Measurements from ENCODE around the gene PHKA1.
"Not testable (repeated sequence)": the region's sequence is repeated elsewhere in the genome, so short reads cannot be mapped to it uniquely, and the experiment has no call there.

PHKA1 gene

DNA sequence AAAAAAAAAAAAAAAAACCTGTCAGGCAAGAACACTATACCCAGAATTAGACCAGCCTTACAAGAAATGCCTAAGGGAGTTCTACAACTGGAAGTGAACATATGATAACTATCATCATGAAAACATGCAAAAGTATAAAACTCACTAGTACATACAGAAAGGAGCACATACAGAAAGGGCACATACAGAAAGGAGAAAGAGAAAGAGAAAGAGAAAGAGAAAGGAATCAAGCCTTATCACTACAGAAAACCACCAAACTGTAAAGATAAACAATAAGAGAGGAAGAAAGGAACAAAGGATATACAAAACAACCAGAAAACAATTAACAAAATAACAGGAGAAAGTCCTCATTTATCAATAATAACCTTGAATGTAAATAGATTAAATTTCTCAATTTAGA is 50.4 kb downstream of the PHKA1 start:
- no peak for DNase-seq

DNA sequence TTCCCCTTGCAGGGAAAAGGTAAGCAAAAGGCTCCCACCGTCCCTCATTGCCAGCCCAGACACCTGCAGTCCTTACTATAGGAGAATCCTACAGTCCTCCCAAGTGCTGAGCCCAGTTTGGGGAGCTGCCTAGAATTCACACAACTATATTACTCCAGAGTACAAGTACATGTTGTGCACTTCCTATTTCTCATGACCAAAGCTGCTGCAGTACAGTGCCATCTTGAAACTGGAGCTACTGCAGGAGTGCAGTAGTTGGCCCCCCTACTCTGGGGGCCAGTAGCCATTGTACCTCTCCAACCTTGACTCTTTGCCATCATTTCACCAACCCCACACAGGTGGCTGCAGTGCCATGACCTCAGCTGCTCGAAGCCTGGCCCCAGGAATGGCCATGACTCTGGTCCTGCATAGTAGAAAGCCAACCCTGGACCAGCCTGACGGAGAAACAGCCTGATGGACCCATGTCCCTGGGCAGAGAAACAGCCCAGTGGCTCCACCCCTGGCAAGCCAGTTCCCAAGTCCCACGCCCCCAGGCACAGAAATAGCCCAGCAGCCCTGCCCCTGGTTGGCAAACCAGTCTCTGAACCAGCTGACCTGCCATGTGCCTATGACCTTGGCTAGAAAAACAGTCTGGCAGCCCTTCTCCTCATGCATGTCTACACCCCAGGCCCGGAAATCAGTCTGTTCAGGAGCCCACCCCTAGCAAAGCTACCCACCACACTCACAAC is 51.9 kb downstream of the PHKA1 start:
- DNase-seq: no peak

DNA sequence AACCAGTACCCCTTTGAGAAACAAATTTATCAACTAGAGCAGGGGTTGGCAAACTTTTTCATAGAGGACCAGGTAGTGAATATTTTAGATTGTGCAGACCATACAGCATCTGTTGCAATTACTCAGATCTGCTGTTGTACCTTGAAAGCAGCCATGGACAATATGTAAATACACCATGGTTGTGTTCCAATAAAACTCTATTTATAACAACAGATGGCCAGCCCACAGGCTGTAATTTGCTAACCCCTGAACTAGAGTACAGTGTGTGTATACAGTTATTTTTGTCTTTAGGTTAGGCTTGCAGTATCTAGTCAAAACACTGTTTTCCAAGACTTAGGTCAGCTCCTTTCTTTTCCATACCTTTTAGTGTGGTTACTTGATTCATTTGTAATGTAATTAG is 54.4 kb downstream of the PHKA1 start:
- DNase-seq: no peak

DNA sequence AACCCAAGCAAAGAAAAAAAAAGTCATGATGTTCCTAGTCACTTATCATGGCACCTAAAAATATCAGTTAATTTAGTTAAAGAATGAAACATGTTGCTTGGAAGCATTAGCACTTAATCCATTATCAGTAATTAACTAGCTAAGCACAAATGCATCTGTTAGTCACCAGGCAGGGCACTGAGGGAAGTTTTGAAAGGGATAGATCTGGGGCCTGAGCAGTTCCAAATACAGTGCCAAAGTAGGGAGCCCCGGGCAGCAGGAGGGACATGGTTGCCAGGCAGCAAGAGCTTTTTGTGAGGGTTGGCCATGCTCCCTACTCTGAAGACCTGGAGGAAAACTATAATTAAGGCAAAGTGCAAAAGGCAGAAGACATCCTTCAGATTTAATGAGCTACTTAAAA is 62.0 kb downstream of the PHKA1 start:
- DNase-seq: no peak

DNA sequence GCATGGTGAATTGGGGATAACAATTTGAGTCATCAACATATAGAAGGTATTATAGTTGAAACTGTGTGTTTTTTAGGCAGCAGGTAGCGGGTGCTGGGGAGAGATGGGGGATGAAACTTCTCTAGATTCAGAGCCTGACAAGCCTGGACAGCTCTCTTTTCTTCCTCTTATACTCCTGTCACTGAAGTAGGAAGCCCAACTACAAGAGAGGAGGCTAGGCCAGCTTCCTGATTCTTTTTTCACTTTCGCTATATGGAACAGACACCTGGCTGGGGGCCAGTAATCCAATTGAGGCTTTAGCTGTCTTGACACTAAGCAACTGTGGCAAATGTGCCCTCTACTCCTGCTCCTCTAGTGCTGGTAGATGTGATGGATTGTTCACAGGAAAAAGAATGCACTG is 69.2 kb downstream of the PHKA1 start:
- DNase-seq: no peak

DNA sequence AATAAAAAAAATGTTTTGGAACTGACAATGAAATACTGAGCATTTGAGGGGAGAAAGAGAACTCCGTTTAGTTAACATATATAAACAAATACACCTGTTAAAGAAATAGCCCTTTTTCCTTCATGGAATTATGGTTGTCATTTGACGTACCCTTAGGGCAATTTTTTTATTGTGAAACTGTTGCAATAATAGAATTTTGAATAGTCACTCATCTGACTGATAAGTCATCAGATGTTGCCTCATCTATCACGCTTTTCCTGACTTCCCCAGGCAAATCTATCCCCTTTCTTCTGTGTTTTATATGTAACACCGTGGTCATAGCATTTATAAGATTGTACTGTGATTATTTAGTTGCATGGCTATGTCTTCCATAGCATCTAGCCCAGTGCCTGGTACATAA is 72.5 kb downstream of the PHKA1 start:
- DNase-seq: no peak

DNA sequence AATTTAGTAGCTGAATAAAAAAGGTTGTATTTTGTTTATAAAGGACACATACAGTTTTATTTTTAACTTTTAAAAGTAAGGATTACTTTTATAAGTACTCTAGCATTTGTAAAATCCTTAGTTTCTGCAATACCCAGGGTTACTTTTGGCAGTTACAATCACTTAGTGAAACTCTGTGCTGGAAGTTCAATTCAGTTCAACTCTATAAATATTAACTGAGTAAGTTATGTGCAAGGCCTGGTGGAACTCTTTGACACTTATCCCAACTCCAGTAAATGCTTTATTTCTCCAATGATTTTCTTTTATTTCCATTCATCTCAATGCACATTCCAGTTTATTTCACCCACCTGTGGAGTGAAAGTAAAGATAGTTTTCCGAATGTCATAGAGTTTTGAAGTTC is 78.2 kb downstream of the PHKA1 start:
- no peak for DNase-seq

DNA sequence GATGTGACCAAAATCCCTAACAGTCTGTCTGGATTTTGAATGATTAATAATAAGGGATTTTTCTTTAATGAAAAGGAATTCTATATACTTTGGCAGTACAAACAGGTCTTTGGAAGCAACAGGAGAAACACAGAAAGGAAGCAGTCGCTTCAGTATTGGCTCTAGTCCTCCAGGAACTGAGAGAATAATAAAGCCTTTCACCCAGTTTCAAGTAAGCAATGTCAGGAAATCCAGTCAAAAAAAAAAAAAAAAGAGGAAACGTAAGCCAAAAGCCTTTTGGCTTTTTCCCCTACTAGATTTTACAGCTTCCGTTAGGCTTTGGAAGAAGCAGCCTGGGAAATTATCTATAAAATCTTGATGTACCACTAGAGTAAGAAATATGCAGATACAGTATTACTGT is 79.8 kb downstream of the PHKA1 start:
- DNase-seq: no peak

DNA sequence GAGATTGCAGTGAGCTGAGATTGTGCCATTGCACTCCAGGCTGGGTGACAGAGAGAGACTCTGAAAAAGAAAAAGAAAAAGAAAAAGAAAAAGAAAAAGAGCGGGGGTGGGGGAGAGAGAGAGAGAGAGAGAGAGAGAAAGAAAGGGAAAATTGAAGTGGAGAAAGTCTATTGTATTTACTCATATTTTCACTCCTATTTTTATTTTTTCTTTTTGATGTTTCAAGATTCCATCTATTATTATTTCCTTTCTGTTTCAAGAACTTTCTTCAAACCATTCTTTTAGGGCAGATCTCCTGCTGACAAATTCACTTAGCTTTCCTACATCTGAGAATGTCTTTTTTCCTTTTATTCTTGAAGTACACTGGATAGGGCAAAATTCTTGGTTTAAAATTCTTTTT is 83.9 kb downstream of the PHKA1 start:
- no peak for DNase-seq

DNA sequence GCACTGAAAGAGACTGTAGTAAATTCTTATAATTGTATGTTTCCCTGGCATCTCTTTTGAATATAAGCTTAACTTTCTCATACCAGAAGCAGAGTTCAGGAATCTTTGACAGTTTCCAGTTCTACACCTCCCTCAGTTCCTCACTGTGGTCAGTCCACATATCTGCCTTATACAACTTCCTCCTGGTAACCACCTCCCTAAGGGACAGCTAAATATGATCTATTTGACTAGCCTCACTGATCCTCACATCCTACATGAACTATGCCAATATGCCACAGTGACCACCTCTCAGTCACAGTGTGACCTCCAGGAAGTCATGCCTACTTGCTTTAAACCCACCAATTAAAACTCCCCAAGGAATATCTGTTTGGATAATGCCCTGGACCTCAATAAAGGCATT is 89.9 kb downstream of the PHKA1 start:
- DNase-seq: no peak

DNA sequence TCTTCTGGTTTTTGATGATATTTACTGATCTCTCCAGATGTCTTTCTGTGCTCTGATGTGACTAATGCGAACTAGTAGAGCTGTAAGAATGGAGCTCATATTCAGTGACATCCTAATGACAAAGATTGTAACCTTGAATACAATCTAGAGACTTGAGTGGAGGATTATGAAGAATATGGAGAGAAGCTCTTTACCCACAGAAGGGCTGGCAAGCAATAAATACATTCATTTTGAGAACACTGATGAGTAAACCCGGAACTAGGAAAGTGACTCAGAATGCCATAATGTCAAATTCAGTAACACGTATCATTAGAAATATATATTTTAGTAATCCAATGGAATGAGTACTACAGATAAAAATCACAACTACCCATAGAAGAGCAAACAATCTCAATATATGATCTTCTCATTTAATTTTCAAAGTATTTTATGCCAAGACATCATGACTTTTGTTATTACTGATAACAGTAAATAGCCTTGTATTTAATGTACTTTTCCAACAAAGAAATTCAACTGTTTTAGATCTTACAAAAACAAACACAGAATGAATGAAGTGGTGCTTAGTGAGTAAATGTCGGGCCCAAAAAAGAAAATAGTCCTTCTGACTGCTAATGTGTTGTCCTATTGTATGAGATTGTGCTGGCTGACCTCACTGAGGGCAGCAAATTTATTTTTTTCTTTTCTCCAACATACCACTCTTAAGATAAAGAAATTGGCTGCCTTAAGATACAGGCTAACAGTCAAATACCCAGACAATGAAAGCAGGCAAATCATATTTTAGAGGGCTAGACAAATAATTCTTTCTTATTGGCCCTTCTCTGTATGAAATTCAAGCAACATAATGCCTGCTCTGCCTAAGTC is 92.3 kb downstream of the PHKA1 start:
- no peak for DNase-seq

DNA sequence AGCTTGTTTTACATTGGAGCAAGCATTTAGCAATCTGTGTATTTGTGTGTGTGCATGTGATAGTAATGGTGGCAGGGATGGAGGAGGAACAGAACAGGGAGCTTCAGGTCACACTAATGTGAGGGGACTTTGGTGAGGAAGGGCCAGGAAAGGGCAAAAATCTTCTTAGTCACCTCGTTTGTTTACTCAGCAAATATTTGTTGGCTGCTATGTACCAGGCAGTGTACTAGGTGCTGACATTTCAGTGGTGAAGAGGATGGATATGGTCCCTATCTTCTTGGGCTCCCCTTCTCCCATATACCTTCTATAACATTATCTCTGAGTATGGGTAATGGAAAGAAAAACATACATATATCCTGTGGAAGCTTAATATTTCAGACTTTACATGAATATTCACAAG is 92.9 kb downstream of the PHKA1 start:
- no peak for DNase-seq

DNA sequence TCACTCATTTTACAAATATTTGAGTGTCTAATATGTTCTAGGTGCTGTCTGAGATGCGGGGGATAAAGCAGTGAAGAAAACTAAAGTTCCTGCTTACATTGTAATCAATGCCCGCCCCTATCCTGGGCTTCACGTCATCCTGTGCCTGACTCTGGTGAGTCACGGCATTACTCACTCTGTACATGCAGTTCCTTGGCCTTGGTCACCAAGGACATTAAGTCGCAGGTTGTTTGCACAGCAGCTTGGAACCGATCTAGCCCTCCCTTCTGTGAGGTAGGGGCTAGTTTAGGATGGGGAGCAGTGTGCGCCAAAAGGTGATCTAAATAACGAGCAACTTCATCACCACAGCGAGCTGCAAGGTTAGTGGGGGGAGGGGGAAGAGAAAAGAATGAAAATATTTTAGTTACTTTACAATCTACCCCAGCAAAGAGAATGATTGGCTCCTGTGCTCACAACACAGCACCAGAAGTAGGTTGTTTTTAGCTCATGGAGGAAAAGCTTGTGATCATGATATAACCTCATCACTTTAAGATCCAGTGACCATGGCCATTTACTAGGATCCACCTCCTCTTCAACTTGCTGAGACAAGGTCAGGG is 93.5 kb downstream of the PHKA1 start:
- no peak for DNase-seq

DNA sequence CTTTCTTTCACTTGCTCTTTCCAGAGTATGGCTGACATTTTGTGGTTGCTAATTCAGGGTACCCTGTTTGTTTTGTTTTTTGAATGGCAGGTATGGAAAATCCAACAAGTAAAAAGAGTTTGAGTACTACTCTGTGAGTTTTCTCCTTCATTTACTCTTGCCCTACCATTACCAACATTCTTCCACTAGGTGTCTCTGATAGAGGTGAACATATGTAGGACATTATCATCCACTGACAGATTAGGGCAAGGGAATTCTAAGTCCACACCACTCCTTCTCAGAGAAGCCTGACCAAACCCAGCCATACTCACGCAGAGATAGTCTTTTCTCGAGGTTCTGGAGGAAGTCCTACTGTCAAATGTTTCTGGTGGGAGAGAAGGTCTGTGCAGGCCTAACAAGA is 104.8 kb downstream of the PHKA1 start:
- no peak for DNase-seq

DNA sequence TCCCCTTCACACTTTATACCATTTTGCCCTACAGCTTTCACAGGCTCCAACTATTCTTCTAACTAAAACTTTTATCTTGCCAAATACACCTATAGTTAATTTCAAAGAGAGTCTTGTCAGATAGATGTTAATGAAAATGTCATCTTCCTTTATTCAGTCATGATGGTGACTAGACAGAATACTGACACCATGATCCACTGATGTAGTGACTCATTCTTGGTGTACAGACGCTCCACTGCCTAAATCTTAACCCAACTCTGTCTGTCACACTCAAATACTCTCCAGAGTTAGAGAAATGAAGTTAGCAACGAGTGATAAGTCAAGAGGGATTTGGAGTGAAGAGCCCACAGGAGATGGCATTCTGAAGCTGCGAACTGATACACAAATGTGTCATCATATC is 109.4 kb downstream of the PHKA1 start:
- no peak for DNase-seq

DNA sequence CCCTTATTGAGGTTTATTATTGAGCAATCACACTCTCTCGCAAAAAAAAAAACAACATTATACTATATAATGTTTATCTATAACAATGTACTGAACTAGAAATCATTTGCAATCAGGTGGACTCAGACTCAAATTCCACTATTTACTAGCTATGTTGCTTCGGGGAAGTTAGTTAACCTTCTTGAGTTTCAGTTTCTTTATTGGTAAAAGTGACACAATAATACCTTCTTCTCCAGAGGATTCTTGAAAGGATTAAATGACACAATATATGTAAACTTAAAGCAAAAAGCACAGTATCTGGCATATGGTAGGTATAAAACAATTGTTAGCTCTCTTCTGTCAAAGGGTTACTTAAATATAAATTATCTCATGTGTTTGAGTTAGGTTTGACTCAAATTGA is 110.0 kb downstream of the PHKA1 start:
- no peak for DNase-seq

DNA sequence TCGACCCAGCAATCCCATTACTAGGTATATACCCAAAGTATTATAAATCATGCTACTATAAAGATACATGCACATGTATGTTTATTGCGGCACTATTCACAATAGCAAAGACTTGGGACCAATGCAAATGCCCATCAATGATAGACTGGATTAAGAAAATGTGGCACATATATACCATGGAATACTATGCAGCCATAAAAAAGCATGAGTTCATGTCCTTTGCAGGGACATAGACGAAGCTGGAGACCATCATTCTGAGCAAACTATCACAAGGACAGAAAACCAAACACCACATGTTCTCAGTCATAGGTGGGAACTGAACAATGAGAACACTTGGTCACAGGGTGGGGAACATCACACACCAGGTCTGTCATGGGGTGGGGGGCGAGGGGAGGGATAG is 123.1 kb downstream of the PHKA1 start:
- not testable (repeated sequence) for DNase-seq

DNA sequence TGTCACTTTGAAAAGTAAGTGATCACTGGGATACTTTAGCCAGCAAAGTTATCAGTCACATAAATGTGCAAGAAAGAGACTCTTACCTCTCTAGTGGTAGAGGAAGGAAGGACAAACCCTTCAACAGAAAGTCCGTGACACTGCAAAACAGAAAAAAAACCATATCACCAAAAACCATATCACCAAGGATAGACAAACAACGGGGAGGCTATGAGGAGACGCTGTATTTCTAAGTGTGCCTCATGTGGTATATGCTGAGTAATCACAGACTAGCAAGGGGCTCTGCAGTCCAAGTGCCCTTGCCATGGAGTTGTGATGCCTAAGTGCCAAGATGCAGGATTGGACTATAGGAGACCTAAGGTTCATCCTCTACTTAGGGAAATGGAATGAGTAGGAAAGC is 129.9 kb downstream of the PHKA1 start:
- no peak for DNase-seq

DNA sequence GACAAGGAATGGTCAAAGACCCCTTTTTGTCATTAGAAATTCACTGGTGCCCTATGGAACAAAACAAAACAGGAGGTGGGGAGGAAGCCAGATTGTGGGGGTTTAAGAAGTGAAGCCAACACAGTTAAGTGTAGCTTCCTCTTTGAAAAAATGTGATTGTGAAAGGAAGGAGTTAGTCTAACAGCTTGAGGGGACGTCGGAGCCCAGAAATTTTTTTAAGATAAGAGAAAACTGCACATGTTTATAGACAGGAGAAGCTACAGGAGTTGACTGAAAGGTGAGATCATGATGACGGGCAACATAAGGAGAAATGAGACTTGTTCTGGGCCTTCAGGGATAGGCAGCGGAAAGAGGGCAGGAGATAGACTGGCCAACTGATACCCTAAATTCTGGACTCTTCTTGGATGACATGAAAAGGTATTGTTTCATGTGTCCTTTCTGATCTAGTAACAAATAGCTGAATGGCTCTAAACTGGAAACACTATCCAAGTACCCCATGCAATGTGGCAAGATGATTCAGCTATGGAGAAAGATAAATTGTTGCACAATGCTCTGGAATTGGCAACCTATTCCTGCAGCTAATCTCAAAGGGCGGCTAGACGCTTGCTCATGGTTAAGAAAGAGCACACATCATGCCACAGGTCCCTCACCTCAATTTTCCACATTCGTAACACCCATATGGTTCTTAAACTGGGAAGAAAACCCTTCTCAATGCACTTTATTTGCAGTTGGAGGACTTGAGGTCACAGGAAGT is 137.8 kb downstream of the PHKA1 start:
- DNase-seq: no peak

DNA sequence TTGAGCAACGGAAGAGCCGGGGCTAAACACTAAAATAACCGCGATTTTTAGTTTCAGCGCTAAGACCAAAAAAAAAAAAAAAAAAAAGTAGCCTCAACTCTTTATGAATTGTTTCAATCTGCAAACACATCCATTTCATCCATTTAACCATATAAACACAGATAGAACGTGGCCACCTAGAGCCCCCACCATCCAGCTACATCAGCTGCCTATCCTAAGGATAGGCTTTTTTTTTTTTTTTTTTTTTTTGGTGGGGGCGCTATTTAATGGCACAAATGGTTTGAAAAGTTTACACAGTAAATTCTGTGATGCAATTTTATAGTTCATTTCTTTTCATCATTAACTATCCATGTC is 141.0 kb downstream of the PHKA1 start:
- no peak for DNase-seq

DNA sequence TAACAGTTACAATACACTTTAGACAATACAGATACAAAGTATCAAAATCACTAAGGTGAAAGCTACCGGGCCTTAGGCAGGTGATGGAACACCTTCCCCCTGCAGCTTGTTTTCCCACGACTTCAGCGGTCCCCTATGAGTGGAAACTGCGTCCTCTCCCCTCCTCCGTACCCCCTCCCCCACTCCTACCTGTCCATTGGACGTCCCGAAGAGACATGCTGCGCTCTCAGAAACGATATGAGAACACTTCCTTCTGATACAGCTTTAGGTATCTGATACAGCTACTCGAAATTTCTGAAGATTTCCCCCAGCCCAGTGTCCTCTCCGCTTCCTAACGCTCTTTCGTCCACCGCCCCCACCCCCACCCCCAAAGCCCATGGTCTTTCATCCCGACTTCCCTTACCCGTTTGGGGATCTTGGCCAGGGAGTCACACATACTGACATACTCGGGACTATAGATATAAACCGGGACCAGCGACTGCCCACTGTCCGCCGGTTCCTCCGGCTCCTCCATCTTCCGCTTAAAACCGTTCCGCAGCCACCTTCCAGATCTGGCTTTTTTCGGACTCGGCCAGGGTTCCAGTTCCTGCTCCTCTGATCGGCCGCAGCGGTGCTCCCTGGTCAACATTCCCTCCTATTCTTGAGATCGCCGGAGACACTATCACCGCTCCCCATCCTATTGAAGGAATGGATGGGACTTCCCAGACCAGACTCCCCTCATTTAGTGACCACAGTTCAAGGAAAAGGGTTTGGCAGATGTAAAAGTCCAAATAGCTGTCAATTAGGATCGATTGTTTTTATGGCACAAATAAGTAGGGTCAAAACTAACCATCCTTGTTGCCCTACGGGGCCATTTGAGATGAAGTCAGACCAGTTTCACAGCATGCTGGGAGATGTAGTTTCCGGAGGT is 141.6 kb downstream of the PHKA1 start, which contains the start of gene HDAC8:
Gene HDAC8, minus strand, starts transcription at position 596 of the 910 bp plus-strand sequence. Its CDS starts 82 bp downstream, at position 514.
- DNase-seq: peak; percentile 24

DNA sequence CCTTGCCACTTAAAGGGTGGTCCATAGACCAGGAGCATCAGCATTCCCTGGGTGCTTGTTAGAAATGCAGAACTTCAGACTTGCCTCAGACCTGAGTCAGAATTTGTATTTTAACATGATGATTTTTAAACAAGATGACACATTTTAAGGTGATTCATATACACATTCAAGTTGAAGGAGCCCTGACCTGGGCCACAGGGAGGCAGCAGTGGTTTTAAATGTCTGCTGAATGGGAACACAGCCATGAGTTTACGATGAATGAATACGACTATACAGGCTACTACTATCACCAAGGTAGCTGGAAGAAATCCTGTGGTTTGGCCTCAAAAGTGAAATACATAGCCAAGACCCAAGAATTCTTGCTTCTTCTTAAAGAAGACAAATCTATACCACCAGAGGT is 144.3 kb downstream of the PHKA1 start:
- DNase-seq: no peak

Measured in activated CD4-positive, alpha-beta T cell treated with anti-CD3 and anti-CD28 coated beads, Interleukin-2, amount 50 U/mL, for 1 hour (primary cell).